ENCODE measurements around the gene MCC.

GRCh38 chr5:113358696-113359095 is 129.6 kb downstream of the MCC start:
- TF ChIP-seq CTCF (IDR thresholded peaks at IDR 0.05) = no peak
- TF ChIP-seq EZH2 (IDR thresholded peaks at IDR 0.05) = no peak
